Stimulated activated CD8-positive, alpha-beta memory T cell treated with anti-CD3 and anti-CD28 coated beads, Interleukin-4, amount 100 ng/mL, for 48 hours (primary cell): Measurements from ENCODE around the gene MUC12.
"Not testable (repeated sequence)": the region's sequence is repeated elsewhere in the genome, so short reads cannot be mapped to it uniquely, and the experiment has no call there.

Source experiments
- DNase-seq: peaks from one replicate; pipeline ENCODE4 v3.0.0-alpha.2; 2020

The MUC12 gene

GRCh38 chr7:100969066-100969615 lies at the start of gene MUC12:
Gene MUC12 (plus strand): TSS chr7:100969565. CDS start chr7:100969623, 58 bp downstream.
- no peak for DNase-seq

- DNase-seq: not testable (repeated sequence)
These were observed 49.5 kb upstream of the MUC12 start for GRCh38 chr7:100919779-100920437.

GRCh38 chr7:100921039-100921438 lies 48.3 kb upstream of the MUC12 start:
- DNase-seq: no peak

GRCh38 chr7:100923616-100924015 lies 45.7 kb upstream of the MUC12 start:
- DNase-seq: not testable (repeated sequence)

- DNase-seq: no peak
These were observed 39.6 kb upstream of the MUC12 start for GRCh38 chr7:100929808-100930174.

GRCh38 chr7:100933734-100934133 lies 35.6 kb upstream of the MUC12 start:
- no peak for DNase-seq

GRCh38 chr7:100935381-100935780 lies 34.0 kb upstream of the MUC12 start:
- not testable (repeated sequence) for DNase-seq

GRCh38 chr7:100936167-100936566 lies 33.2 kb upstream of the MUC12 start:
- not testable (repeated sequence) for DNase-seq

GRCh38 chr7:100942045-100942774 lies 27.2 kb upstream of the MUC12 start:
- DNase-seq: no peak

- no peak for DNase-seq
These were observed 25.7 kb upstream of the MUC12 start for GRCh38 chr7:100943693-100944092.

GRCh38 chr7:100944138-100944537 lies 25.2 kb upstream of the MUC12 start:
- no peak for DNase-seq

GRCh38 chr7:100946111-100946510 lies 23.3 kb upstream of the MUC12 start:
- no peak for DNase-seq

- DNase-seq: no peak
These were observed 22.5 kb upstream of the MUC12 start for GRCh38 chr7:100946766-100947365.

- no peak for DNase-seq
These were observed 21.6 kb upstream of the MUC12 start for GRCh38 chr7:100947792-100948191.

GRCh38 chr7:100949227-100949932 lies 20.0 kb upstream of the MUC12 start, which contains the start of gene MUC3A:
Gene MUC3A (plus strand): TSS chr7:100949534. CDS start chr7:100949625, 91 bp downstream.
- no peak for DNase-seq

- DNase-seq: no peak
These were observed 19.4 kb upstream of the MUC12 start for GRCh38 chr7:100949933-100950443.

- DNase-seq: no peak
These were observed 18.2 kb upstream of the MUC12 start for GRCh38 chr7:100951172-100951571.

- peak; percentile 66 for DNase-seq
These were observed 17.3 kb upstream of the MUC12 start for GRCh38 chr7:100951888-100952560.

GRCh38 chr7:100952641-100953040 lies 16.7 kb upstream of the MUC12 start:
- DNase-seq: no peak

- DNase-seq: no peak
These were observed 11.4 kb upstream of the MUC12 start for GRCh38 chr7:100957832-100958421.

- no peak for DNase-seq
These were observed 9.5 kb upstream of the MUC12 start for GRCh38 chr7:100959894-100960293.

- DNase-seq: no peak
These were observed 6.8 kb upstream of the MUC12 start for GRCh38 chr7:100962537-100962936.
